SIG-M5 (cell line): ENCODE data around the gene TMBIM4.
A peak's percentile ranks its signal among the peaks of the same experiment; 100 is the strongest.
"Not testable (repeated sequence)": the region's sequence is repeated elsewhere in the genome, so short reads cannot be mapped to it uniquely, and the experiment has no call there.

Experiments
- DNase-seq: peaks from one replicate; lab custom pipeline; 2025; lab: John Stamatoyannopoulos, UW

TMBIM4 gene

DNA sequence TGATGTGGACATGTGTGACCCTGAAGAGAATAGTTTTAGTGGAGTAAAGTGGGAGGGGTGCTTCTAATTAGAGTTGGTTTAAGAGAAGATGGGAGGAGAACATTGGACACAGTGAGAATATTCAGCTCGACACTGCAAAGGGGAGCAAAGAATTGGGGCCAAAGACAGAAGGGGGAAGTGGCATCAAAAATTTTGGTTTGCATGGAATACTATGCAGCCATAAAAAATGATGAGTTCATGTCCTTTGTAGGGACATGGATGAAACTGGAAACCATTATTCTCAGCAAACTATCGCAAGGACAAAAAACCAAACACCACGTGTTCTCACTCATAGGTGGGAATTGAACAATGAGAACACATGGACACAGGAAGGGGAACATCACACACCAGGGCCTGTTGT, 15.0 kb upstream of the TMBIM4 start:
- DNase-seq: not testable (repeated sequence)

DNA sequence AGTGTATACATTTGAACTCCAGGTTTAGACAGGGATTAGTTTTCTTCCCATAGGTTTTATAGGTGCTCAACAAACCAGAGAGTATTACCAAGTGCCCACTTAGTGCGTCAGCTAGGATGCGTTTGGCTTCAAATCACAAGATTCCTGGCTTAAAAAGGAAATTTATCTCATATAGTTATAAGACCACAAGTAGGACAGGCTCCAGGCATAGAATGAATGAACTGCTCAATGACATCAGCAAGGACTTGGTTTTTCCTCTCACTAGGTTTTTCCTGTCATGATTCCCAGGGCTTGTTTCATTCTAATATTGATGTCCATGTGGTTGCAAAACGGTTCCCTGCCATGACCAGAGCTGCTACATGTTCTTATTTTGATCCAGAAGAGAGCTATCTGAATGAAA, 13.2 kb upstream of the TMBIM4 start:
- no peak for DNase-seq

DNA sequence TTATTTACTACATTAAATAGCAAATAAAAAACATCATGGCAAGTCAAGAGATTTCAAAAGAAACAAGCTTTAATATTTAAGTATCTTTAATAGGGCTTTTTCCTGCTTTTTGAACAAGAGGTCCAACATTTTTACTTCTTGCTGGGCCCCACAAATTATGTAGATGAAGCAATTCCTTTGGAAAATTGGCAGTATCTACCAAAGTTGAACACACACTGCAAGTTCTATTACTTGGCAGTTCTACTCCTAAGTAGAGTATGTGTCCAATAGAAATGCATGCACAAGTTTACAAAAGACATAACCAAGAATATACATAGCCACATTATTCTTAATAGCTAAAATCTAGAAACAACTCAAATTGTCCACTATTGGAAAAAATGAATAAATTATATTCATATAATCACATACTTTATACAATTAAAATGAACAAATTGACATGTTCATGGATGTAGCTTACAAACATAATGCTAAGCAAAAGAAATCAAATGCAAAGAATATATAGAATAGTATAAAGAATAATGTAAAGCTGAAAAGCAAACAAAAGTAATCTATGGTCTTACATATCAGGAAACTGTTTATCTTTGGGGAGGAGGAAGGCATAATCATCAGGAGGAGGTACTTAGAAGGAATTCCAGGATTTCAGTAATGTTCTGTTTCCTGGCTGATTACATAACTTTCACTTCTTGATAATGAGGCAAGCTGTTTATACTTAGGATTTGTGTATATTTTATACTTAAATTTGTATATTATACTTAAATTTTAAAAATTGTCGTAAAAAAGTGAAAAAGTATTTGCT, 6.5 kb upstream of the TMBIM4 start:
- no peak for DNase-seq

DNA sequence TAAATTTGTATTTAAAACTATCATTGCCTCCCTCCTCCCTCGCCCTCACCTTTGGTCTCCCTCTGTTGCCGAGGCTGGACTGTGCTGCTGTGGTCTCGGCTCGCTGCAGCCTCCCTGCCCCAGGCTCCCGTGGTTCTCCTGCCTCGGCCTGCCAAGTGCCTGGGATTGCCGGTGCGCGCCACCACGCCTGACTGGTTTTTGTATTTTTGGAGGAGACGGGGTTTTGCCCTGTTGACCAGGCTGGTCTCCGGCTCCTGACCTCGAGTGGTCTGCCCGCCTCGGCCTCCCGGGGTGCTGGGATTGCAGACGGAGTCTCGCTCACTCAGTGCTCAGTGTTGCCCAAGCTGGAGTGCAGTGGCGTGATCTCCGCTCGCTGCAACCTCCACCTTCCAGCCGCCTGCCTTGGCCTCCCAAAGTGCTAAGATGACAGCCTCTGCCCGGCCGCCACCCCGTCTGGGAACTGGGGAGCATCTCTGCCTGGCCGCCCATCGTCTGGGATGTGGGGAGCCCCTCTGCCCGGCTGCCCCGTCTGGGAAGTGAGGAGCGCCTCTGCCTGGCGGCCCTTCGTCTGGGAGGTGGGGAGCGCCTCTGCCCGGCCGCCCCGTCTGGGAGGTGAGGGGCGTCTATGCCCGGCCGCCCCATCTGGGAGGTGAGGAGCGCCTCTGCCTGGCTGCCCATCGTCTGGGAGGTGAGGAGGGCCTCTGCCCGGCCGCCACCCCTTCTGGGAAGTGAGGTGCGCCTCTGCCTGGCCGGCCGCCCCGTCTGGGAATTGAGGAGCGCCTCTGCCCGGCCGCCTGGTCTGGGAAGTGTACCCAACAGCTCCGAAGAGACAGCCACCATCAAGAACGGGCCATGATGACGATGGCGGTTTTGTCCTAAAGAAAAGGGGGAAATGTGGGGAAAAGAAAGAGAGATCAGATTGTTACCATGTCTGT, 4.9 kb upstream of the TMBIM4 start:
- not testable (repeated sequence) for DNase-seq

DNA sequence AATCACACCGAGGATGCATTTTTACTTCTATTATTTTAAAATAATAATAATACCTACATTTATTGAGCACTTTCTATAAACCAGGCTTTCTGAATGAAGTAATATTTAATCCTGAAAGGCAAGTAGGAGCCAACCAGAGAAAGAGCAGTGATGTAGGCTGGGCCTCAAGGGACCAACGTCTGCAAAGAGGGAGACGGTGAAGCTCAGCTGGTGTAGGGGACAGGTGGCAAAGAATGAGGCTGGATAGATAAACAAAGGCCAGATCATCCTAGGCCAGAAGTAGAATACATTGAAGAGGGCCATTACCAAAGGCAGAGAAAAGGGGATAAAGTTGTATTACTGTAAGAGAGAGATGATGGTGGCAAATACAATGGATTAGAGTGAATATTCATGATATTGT, 810 bp upstream of the TMBIM4 start:
- no peak for DNase-seq

DNA sequence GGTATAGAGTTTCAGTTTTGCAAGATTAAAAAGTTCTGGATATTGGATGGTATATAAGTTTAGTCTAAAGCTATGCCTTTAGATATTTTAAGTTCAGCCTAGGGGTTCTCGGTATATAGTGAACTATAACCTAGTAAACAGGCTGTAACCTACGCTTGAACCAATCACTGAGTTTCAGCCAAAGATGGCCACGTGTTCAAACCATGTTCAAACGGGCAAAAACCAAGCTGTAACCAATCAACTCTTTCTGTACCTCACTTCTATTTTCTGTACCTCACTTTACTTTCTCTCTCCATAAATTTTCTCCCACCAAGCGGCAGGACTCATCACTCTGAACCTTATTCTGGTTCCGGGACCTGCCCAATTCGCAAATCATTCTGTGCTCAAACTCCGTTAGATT, 1.4 kb downstream of the TMBIM4 start:
- DNase-seq: no peak

DNA sequence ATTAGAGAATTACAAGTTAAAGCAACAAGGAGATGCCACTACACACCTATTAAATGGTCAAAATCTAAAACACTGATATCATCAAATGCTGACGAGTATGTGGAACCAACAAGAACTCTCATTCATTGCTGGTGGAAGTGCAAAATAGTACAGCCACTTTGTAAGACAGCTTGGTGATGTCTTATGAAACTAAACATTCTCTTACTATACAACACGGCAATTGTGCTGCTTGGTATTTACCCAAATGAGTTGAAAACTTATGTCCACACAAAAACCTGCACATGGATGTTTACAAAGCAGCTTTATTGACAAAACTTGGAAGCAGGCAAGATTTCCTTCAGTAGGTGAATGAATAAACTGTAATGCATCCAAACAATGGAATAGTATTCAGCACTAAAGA, 3.2 kb downstream of the TMBIM4 start:
- no peak for DNase-seq

DNA sequence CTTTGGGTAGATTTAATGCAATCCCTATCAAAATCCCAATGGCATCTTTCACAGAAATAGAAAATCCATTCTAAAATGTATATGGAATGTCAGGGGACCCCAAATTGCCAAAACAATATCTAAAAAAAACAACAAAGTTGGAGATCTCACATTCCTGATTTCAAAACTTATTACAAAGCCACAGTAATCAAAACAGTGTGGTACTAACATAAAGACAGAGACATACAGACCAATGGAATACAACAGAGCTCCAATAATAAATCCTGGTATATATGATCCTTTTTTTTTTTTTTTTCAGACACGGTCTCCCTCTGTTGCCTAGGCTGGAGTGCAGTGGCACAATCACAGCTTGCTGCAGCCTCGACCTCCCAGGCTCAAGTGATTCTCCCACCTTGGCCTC, 4.7 kb downstream of the TMBIM4 start:
- no peak for DNase-seq

DNA sequence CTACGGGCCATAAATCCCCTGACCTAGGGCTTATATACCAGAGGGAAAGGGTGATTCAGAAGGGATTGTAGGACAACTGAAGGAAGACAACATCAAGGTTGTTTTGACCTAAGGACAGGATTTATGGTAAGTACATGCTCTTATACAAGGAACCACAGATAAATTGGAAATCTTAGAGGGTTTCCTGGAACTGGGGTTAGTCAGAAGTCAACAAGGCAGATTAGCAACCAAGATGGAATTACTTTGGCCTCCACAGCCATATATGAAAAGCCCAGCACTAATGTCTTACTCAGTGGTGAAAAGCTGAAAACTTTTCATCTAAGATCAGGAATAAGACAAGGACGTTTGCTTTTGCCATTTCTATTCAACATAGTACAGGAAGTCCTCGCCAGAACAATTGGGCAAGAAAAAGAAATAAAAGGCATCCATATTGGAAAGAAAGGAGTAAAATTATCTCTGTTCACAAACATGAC, 5.4 kb downstream of the TMBIM4 start:
- DNase-seq: no peak

DNA sequence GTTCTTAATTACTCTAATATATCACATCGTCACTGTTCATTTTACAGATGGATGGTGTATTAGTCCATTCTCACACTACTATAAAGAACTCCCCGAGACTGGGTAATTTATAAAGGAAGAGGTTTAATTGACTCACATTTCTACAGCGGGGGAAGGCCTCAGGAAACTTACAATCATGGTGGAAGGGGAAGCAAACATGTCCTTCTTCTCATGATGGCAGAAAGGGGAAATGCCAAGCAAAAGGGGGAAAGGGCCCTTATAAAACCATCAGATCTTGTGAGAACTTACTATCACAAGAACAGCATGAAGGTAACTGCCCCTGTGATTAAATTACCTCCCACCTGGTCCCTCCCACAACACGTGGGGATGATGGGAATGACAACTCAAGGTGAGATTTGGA, 6.5 kb downstream of the TMBIM4 start:
- DNase-seq: no peak

DNA sequence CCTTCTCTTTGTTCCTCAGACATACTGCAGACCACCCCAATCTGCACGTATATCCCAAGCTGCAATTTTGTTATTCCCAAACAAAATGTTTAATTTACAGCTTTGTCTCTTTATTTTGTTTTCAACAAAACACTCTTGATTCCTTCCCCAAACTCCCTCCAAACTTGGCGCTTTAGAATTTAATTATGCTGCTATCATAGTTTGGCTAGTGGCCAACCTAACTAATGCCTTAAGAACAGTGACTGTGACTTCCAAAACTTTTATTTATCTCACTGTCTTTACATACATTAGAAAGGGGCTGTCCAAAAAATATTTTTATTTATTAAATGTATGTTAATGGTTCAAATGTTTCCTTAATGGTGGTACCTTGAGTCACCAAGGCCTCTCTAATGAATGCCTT, 7.1 kb downstream of the TMBIM4 start:
- DNase-seq: no peak

DNA sequence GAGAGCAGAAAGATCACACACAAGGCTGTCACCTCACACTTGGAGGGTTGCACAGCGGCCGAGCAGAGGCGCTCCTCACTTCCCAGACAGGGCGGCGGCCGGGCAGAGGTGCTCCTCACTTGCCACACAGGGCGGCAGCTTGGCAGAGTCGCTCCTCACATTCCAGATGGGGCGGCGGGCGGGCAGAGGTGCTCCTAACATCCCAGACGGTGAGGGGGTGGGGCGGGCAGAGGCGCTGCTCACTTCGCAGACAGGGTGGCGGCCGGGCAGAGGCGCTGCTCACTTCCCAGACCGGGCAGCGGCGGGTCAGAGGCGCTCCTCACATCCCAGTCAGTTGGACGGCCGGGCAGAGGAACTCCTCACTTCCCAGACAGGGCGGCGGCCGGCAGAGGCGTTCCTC, 9.1 kb downstream of the TMBIM4 start:
- no peak for DNase-seq

DNA sequence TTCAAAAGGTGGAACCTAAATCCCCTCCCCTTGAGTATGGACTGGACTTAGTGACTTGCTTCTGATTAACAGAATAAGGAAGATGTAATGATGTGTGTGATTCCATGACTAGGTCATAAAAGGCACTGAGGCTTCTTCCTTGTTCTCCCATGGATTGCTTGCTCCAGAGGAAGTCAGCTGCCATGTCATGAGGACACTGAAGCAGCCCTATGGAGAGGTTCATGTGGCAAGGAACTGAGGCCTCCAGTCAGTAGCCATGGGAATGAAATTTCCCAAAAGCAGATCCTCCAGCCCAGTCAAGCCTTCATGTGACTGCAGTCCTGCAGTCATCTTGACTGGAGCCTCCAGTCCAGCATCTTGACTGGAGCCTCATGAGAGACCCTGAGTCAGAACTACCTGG, 10.7 kb downstream of the TMBIM4 start:
- DNase-seq: no peak

DNA sequence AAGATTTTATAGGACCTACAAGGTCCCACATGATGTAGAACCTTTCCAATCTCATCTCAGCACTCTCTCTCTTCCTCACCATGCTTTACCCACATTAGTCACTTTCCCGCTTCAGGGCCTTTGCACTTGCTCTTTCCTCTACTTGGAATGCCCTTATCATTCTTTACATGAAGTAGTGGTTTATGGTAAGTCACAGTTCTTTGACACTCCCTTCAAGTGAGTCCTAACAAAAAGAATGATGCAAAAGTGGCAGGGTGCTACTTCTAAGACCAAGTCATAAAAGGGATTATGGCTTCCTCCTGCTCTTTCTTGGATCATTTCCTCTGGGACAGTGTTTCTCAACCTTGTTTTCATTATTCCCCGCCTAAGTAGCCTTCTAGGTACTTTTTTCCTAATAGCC, 13.1 kb downstream of the TMBIM4 start:
- no peak for DNase-seq

DNA sequence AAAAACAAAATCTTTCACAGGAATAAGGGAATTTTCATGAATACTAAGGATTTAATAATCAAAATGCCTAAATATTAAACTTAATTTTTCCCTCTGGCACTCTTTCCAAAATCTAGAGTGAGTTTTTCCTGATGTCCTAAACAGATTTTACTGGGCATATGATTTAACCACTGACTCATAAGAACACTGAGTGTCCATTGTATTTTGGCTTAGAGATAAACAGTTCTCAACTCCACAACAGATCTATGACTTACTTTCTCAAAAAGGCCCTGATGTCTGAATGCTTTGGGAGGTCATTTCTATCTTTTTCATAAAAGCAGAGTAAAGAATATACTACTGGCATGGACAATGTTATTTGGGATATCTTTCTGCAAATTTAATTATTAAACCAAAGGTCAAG, 15.0 kb downstream of the TMBIM4 start:
- DNase-seq: no peak

DNA sequence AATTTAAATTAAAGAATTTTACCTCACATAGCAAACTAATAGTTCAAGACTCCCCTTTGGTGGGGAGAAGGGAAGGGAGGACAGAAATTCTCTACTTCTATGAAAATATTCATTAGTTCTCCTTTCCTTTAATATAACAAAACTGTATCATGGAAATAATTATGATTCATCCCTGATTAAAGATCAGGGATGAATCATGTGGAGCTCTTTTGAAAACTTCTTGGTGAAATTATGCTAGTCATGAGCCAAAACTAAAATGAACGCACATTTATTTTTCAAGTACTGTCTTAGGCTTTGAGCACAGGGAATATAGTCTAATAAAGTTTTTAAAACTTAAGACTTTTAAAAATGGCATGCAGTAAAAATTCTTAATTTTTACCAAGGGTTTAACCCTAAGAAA, 17.1 kb downstream of the TMBIM4 start:
- no peak for DNase-seq

DNA sequence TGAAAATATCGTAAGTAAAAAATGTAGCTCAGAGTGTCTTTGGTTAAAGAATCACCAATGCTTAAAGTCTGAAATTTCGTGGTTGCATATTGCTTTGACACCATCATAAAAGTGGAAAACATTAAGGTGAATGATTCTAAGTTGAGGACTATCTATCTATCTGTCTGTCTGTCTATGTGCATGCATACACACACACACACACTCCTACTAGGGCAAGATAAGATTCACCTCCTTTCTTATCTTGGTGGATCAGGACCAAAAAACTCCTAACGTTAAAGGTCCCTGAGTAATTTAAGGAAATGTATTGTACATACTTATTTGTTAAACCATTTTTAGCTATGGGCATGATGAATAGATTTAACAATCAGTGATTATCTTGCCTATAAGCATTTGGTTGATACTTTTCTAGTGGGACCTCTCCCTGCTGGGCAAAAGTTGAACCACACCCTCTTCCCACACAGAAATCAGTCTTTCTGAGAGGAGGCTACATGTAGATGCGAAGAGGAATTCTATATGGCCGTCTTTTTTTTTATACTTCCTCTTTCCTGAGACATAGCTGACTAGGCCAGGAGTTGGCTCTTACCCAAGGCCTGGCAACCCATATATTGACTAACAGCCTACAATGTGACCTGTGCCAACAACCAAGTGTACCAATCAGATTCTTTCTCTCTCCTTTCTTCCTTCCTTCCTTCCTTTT, 19.9 kb downstream of the TMBIM4 start:
- DNase-seq: peak; percentile 67

DNA sequence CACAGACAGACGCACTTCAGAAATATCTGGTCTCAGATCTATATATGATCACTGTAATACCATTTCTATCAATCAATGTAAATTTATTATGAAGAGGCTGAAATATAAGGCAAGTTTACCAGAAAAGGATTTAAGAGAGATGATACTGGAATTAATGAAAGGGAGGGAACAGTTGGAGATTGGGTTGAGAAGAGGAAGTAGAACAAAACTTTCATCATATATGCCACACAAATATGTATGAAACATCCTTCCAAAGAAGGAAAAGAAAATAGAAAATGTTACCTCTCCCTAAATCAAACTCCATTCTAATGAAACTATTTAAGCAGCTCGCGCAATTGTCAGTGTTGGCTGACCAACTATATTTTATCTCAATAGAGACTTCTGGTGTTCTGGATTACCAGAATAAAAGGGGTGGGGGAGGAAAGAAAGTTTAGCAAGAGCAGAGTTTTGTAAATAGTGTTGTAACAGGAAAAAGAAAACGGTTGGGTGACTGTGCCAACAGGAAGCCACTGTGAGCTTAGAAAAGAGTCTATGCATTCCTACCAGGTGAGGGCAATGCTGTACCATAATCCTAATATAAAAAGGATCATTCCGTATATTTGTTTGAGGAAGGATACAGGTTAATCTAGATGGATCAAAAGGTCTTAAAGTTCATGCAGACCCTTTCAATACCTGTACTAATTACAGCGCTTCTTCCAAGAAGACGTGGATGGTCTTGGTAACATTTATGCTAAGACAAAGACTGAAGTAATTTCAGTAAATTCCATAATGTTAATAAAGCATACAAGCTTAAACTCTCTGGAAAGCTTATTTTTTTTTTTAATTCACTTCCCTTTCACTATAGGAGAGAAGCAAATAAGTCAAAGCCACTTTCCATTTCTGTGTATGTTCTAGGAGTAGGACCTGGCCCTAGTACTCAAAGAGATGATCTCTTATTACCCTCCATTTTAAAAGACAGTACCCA, 24.7 kb downstream of the TMBIM4 start:
- DNase-seq: peak; percentile 97

DNA sequence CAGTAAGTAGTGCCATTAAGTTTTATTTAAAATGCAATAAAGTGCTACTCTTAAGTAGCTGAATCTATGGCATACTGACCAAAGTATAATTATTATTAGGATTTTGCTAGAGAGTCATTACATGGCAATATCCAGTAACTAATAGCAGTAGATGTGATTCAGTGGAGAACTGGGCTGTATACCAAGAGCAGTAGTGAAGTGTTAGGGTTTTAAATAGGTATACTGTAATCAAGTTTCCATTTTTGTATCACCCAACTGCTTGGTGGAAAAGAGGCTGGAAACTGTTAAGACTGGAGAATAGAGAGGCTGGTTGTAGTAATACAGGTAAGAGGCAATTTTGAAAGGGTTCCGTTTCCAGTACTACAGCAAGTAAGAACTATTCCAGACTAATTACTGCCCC, 25.9 kb downstream of the TMBIM4 start:
- no peak for DNase-seq

DNA sequence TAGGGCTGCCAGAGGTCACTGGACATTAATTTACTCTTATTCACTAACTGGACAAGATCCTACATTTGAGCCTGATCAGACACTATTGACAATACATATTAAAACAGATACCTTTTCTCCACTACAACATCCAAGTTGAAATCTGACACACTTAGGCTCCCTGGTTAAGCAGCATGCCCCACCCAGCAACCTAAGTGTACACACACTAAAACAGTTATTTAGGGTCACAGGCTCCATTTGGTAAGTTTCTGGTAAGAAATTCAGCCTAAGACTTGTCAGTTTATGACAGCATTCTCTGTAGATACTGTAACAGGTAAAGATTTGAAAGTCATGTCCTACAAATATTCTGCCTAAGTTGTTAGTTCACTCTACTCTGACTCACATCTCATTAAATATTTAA, 27.0 kb downstream of the TMBIM4 start:
- no peak for DNase-seq

DNA sequence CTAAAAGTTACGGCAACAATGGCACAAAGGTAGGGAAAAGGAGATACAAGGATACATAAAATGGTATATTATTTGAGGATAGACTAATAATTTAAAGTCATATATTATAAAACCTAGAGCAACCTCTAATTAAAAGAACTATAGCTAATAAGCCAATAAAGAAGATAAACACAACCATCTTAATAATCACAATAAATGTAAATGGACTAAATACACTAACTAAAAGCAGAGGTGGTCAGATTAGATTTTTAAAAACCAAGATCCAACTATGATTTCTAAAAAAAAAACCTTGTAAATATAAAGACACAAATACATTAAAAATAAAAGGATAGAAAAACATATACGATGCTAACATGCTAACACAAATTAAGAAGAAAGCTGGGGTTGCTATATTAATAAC, 28.5 kb downstream of the TMBIM4 start:
- no peak for DNase-seq
